ENCODE measurements around the gene ENKD1. TPM values are rescaled to one million over a fixed set of nuclear protein-coding genes. Genes with fewer than 3 reads are reported as not detected.
"Not testable (repeated sequence)": the region's sequence is repeated elsewhere in the genome, so short reads cannot be mapped to it uniquely, and the experiment has no call there.

The ENKD1 gene
- total and polyA plus RNA-seq, 2 of the 13 experiments (the other 11 are each of a cell fraction or from before 2014, with no cell fraction given) = 10.8 to 20.8 TPM

DNA sequence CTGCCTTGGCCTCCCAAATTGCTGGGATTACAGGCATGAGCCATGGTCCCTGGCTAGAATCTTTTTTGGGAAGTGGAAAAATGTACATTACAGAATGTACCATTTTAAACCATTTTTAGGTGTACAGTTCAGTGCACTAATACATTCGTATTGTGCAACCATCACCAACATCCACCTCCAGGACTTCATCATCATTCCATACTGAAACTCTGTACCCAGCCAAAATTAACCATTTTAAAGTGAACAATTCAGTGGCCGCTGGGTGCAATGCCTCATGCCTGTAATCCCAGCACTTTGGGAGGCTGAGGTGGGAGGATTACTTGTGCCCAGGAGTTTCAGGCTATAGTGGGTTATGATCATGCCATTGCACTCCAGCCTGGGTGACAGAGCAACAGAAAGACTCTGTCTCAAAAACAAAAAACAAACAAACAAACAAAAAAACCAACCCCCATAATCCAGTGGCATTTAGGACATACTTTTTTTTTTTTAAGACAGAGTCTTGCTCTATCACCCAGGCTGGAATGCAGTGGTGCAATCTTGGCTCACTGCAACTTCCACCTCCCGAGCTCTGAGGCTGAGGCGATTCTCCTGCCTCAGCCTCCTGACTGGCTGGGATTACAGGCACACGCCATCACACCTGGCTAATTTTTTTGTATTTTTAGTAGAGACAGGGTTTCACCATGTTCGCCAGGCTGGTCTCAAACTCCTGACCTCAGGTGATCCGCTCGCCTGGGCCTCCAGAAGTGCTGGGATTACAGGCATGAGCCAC is 27.2 kb upstream of the ENKD1 start:
- H3K9me3 ChIP-seq (ENCODE audit: low read length); H3K4me3 ChIP-seq (replicated peaks in 1 of 3; ENCODE audit: insufficient read depth in 1 of 3, low read depth in 2 of 3, low read length in 3 of 3); H3K9ac ChIP-seq (ENCODE audit: insufficient read depth, low read depth, low read length); FAIRE-seq; H4K20me1 ChIP-seq (ENCODE audit: insufficient read depth, low read length); ATAC-seq; CTCF ChIA-PET (ENCODE audit: low intra/inter-chr PET ratio, low total read pairs); POLR2A ChIA-PET; H3K36me3 ChIP-seq (replicated peaks in 1 of 2; ENCODE audit: control insufficient read depth in 1 of 2, insufficient read depth in 2 of 2, low read length in 2 of 2); DNase-seq (ENCODE audit: low spot score); in situ Hi-C loops (cut with HindIII; ENCODE audit: extremely low pct_ligation_motif_present, low pct_unique_long_range_greater_than_20kb); intact Hi-C loops (cut with micrococcal nuclease; ENCODE audit: unreplicated experiment); H3K27ac ChIP-seq (ENCODE audit: extremely low read length, insufficient read depth, low read length); H3K4me2 ChIP-seq (ENCODE audit: low read depth, low read length); BruUV-seq (replicated peaks); H2AFZ ChIP-seq (ENCODE audit: low read length); H3K27me3 ChIP-seq (ENCODE audit: control insufficient read depth in 1 of 2, insufficient read depth in 2 of 2, low read length in 2 of 2); H3K79me2 ChIP-seq (ENCODE audit: insufficient read depth, low read length): not testable (repeated sequence)
- TF ChIP-seq CEBPB (IDR thresholded peaks at IDR 0.05; ENCODE audit: borderline replicate concordance, low read depth, low read length) = peak; percentile 66
- 97% methylated on average over 8 of the region's 8 CpGs for WGBS (ENCODE audit: low lambda C conversion rate)
- H3K4me1 ChIP-seq (ENCODE audit: insufficient read depth, low read length) = peaks cover 13% of the 10 kb centered on the region

GRCh38 chr16:67685388-67686112 is 19.0 kb upstream of the ENKD1 start:
- in situ Hi-C loops (cut with HindIII; ENCODE audit: extremely low pct_ligation_motif_present, low pct_unique_long_range_greater_than_20kb) (no loop called here), intact Hi-C loops (cut with micrococcal nuclease; ENCODE audit: unreplicated experiment) (no loop called here)
- no peak for FAIRE-seq
- Histone ChIP-seq H3K4me3 (replicated peaks in 1 of 3; ENCODE audit: insufficient read depth in 1 of 3, low read depth in 2 of 3, low read length in 3 of 3) (no peak overlapping the region), H4K20me1 (ENCODE audit: insufficient read depth, low read length) (no peaks in the 10 kb centered on the region), H3K4me1 (ENCODE audit: insufficient read depth, low read length) (no peaks in the 10 kb centered on the region), H3K36me3 (replicated peaks in 1 of 2; ENCODE audit: control insufficient read depth in 1 of 2, insufficient read depth in 2 of 2, low read length in 2 of 2) (peaks cover 15 to 27% of the 10 kb centered on the region in 2 experiments), H3K79me2 (ENCODE audit: insufficient read depth, low read length) (no peaks in the 10 kb centered on the region), H3K27me3 (ENCODE audit: control insufficient read depth in 1 of 2, insufficient read depth in 2 of 2, low read length in 2 of 2) (no peaks in the 10 kb centered on the region), H3K27ac (ENCODE audit: extremely low read length, insufficient read depth, low read length) (no peak overlapping the region), H2AFZ (ENCODE audit: low read length) (no peak overlapping the region), H3K9ac (ENCODE audit: insufficient read depth, low read depth, low read length) (no peak overlapping the region), H3K4me2 (ENCODE audit: low read depth, low read length) (no peak overlapping the region), H3K9me3 (ENCODE audit: low read length) (no peaks in the 10 kb centered on the region)
- WGBS (ENCODE audit: low lambda C conversion rate) = 95% methylated on average over 17 of the region's 17 CpGs
- BruUV-seq (replicated peaks) = no TSS peak
- ATAC-seq = no peak
- CTCF ChIA-PET (ENCODE audit: low intra/inter-chr PET ratio, low total read pairs) = no interaction called here
- POLR2A ChIA-PET = no interaction called here
- TF ChIP-seq ZNF253 (CRISPR knock-in tag; IDR thresholded peaks at IDR 0.05; ENCODE audit: borderline replicate concordance) (no peak), ZNF335 (CRISPR knock-in tag; IDR thresholded peaks at IDR 0.05) (no peak), KLF15 (CRISPR knock-in tag; IDR thresholded peaks at IDR 0.05; ENCODE audit: borderline replicate concordance) (no peak)
- TF ChIP-seq, protein P1, sequence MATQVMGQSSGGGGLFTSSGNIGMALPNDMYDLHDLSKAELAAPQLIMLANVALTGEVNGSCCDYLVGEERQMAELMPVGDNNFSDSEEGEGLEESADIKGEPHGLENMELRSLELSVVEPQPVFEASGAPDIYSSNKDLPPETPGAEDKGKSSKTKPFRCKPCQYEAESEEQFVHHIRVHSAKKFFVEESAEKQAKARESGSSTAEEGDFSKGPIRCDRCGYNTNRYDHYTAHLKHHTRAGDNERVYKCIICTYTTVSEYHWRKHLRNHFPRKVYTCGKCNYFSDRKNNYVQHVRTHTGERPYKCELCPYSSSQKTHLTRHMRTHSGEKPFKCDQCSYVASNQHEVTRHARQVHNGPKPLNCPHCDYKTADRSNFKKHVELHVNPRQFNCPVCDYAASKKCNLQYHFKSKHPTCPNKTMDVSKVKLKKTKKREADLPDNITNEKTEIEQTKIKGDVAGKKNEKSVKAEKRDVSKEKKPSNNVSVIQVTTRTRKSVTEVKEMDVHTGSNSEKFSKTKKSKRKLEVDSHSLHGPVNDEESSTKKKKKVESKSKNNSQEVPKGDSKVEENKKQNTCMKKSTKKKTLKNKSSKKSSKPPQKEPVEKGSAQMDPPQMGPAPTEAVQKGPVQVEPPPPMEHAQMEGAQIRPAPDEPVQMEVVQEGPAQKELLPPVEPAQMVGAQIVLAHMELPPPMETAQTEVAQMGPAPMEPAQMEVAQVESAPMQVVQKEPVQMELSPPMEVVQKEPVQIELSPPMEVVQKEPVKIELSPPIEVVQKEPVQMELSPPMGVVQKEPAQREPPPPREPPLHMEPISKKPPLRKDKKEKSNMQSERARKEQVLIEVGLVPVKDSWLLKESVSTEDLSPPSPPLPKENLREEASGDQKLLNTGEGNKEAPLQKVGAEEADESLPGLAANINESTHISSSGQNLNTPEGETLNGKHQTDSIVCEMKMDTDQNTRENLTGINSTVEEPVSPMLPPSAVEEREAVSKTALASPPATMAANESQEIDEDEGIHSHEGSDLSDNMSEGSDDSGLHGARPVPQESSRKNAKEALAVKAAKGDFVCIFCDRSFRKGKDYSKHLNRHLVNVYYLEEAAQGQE (IDR thresholded peaks at IDR 0.05; ENCODE audit: borderline replicate concordance in 1 of 2, low read depth in 1 of 2, low read length in 2 of 2) = no peak
- TF ChIP-seq, protein P2, sequence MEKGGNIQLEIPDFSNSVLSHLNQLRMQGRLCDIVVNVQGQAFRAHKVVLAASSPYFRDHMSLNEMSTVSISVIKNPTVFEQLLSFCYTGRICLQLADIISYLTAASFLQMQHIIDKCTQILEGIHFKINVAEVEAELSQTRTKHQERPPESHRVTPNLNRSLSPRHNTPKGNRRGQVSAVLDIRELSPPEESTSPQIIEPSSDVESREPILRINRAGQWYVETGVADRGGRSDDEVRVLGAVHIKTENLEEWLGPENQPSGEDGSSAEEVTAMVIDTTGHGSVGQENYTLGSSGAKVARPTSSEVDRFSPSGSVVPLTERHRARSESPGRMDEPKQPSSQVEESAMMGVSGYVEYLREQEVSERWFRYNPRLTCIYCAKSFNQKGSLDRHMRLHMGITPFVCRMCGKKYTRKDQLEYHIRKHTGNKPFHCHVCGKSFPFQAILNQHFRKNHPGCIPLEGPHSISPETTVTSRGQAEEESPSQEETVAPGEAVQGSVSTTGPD (CRISPR knock-in tag; IDR thresholded peaks at IDR 0.05) = no peak
- no peak for DNase-seq (ENCODE audit: low spot score)

Measured in HepG2 (cell line).